ENCODE results near the gene DCAKD.

- TF ChIP-seq CTCF (conservative IDR thresholded peaks at IDR 0.05): no peak
- TF ChIP-seq ZFX (IDR thresholded peaks at IDR 0.05): no peak
Observed at GRCh38 chr17:45043813-45044540, 7.5 kb downstream of the DCAKD start.

Data from C4-2B (cell line).